ENCODE results near the gene CROCC2. TPM values are rescaled to one million over a fixed set of nuclear protein-coding genes. Genes with fewer than 3 reads are reported as not detected.

The CROCC2 gene
- polyA plus RNA-seq, 1 donor (not counting 4 experiments of a cell fraction or from before 2014, with no cell fraction given) = not detected

GRCh38 chr2:240896871-240897692 is 9.1 kb upstream of the CROCC2 start:
- H2AFZ ChIP-seq (ENCODE audit: control insufficient read depth, low read length) = no peak overlapping the region
- H3K79me2 ChIP-seq (ENCODE audit: control insufficient read depth, insufficient read depth, low read length) = no peaks in the 10 kb centered on the region
- no peak overlapping the region for H3K4me3 ChIP-seq (ENCODE audit: control insufficient read depth in 2 of 3, extremely low read depth in 1 of 3, insufficient read depth in 2 of 3, low read depth in 1 of 3, low read length in 3 of 3)
- H3K4me1 ChIP-seq (ENCODE audit: control insufficient read depth, extremely low read depth, insufficient read depth, low read length) = peaks cover 25% of the 10 kb centered on the region
- no peaks in the 10 kb centered on the region for H4K20me1 ChIP-seq (ENCODE audit: control insufficient read depth, extremely low read depth, insufficient read depth, low read length)
- H3K9me3 ChIP-seq (ENCODE audit: control insufficient read depth, low read depth, low read length) = no peaks in the 10 kb centered on the region
- no peak for DNase-seq (ENCODE audit: low read depth, low spot score)
- TF ChIP-seq, protein P1, sequence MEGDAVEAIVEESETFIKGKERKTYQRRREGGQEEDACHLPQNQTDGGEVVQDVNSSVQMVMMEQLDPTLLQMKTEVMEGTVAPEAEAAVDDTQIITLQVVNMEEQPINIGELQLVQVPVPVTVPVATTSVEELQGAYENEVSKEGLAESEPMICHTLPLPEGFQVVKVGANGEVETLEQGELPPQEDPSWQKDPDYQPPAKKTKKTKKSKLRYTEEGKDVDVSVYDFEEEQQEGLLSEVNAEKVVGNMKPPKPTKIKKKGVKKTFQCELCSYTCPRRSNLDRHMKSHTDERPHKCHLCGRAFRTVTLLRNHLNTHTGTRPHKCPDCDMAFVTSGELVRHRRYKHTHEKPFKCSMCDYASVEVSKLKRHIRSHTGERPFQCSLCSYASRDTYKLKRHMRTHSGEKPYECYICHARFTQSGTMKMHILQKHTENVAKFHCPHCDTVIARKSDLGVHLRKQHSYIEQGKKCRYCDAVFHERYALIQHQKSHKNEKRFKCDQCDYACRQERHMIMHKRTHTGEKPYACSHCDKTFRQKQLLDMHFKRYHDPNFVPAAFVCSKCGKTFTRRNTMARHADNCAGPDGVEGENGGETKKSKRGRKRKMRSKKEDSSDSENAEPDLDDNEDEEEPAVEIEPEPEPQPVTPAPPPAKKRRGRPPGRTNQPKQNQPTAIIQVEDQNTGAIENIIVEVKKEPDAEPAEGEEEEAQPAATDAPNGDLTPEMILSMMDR (optimal IDR thresholded peaks at IDR 0.05 in 1 of 3, IDR thresholded peaks at IDR 0.05 in 1 of 3, conservative IDR thresholded peaks at IDR 0.05 in 1 of 3; ENCODE audit: extremely low read depth in 1 of 3, insufficient read depth in 2 of 3, low read length in 3 of 3) = no peak
- TF ChIP-seq EZH2 (IDR thresholded peaks at IDR 0.05; ENCODE audit: low read length) = no peak
- peaks cover 12% of the 10 kb centered on the region for H3K27me3 ChIP-seq (ENCODE audit: control insufficient read depth, extremely low read depth, insufficient read depth, low read length)
- H3K9me1 ChIP-seq (ENCODE audit: control insufficient read depth, extremely low read depth, insufficient read depth, low read length) = no peaks in the 10 kb centered on the region
- no peaks in the 10 kb centered on the region for H3K36me3 ChIP-seq (ENCODE audit: control insufficient read depth in 2 of 2, extremely low read depth in 1 of 2, insufficient read depth in 2 of 2, low read length in 2 of 2)
- no peak overlapping the region for H3K27ac ChIP-seq (ENCODE audit: control insufficient read depth, insufficient read depth, low read length)
- FAIRE-seq = no peak
- no peak overlapping the region for H3K9ac ChIP-seq (ENCODE audit: control insufficient read depth, extremely low read depth, insufficient read depth, low read length)
- H3K4me2 ChIP-seq (ENCODE audit: control insufficient read depth, extremely low read depth, insufficient read depth, low read depth, low read length) = no peak overlapping the region
- dilution Hi-C loops (cut with MboI; ENCODE audit: extremely low pct_ligation_motif_present, low sequenced_read_pairs) = no loop called here

DNA sequence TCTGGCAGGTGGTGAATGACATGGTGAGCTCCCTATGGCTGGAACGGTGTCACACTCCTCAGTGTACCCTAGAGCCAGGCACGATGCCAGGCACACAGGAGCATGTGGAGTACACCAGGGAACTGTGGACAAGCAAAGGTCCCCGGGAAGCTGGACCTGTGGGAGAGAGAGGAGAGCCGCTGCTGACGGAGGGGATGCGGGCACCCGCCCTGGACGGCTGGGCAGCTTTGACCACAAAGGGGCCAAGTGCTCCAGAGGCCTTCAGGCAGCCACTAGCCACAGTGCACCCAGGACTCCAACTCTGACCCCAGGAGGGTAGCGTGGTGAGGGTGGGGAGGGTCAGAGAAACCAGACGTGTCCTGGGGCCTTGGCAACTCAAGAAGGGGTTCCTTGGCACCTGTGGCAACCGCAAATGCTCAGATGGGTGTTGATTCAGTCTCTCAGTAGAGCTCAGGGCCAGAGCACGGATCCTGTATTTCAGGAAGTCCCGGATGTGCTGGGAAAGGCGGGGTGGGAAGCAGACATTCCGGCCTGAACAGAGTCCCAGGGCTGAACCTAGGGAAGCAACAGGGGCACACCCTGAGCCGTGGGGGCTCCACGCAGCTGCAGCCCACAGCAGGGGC is 7.9 kb upstream of the CROCC2 start:
- FAIRE-seq (peak; percentile 20), DNase-seq (ENCODE audit: low read depth, low spot score) (no peak)
- Histone ChIP-seq H3K27me3 (ENCODE audit: control insufficient read depth, extremely low read depth, insufficient read depth, low read length) (peaks cover 18% of the 10 kb centered on the region), H3K4me1 (ENCODE audit: control insufficient read depth, extremely low read depth, insufficient read depth, low read length) (peaks cover 23% of the 10 kb centered on the region), H3K4me3 (ENCODE audit: control insufficient read depth in 2 of 3, extremely low read depth in 1 of 3, insufficient read depth in 2 of 3, low read depth in 1 of 3, low read length in 3 of 3) (no peak overlapping the region), H3K9me3 (ENCODE audit: control insufficient read depth, low read depth, low read length) (no peaks in the 10 kb centered on the region), H3K9me1 (ENCODE audit: control insufficient read depth, extremely low read depth, insufficient read depth, low read length) (no peaks in the 10 kb centered on the region), H2AFZ (ENCODE audit: control insufficient read depth, low read length) (peak overlapping the region; percentile 48), H3K36me3 (ENCODE audit: control insufficient read depth in 2 of 2, extremely low read depth in 1 of 2, insufficient read depth in 2 of 2, low read length in 2 of 2) (no peaks in the 10 kb centered on the region), H3K9ac (ENCODE audit: control insufficient read depth, extremely low read depth, insufficient read depth, low read length) (no peak overlapping the region), H3K4me2 (ENCODE audit: control insufficient read depth, extremely low read depth, insufficient read depth, low read depth, low read length) (no peak overlapping the region), H4K20me1 (ENCODE audit: control insufficient read depth, extremely low read depth, insufficient read depth, low read length) (no peaks in the 10 kb centered on the region), H3K79me2 (ENCODE audit: control insufficient read depth, insufficient read depth, low read length) (no peaks in the 10 kb centered on the region), H3K27ac (ENCODE audit: control insufficient read depth, insufficient read depth, low read length) (no peak overlapping the region)
- dilution Hi-C loops (cut with MboI; ENCODE audit: extremely low pct_ligation_motif_present, low sequenced_read_pairs) = no loop called here
- TF ChIP-seq EZH2 (IDR thresholded peaks at IDR 0.05; ENCODE audit: low read length) = no peak
- TF ChIP-seq, protein P1 (optimal IDR thresholded peaks at IDR 0.05 in 1 of 3, IDR thresholded peaks at IDR 0.05 in 1 of 3, conservative IDR thresholded peaks at IDR 0.05 in 1 of 3; ENCODE audit: extremely low read depth in 1 of 3, insufficient read depth in 2 of 3, low read length in 3 of 3) = no peak

Measured in keratinocyte (primary cell).